ENCODE measurements around the gene DLGAP5. TPM values are rescaled to one million over a fixed set of nuclear protein-coding genes. Genes with fewer than 3 reads are reported as not detected.

Gene DLGAP5
- total and polyA plus RNA-seq, 2 of the 4 experiments (the other 2 are of a cell fraction), result 14.9 to 19.0 TPM

DNA sequence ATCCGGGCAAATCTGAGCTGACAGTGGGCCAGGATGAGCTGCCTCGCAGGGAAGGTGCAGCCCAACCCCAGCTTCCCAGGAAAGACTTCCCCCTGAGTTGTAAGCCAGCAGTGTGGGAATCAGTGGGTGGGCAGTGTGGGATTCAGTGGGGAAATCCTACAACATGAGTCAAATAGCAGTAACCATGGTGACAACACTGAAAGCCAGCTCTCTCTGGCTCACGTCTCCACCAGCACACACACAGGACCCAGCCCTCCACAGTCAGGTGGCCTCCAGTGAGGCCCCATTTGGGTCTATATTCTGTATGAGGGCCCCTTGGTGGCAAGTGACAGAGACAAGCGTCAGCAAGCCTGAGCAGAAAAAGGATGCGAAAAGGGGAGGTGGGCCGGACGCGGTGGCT is 68.3 kb downstream of the DLGAP5 start:
- H3K27me3 ChIP-seq (ENCODE audit: control insufficient read depth, insufficient read depth, low read length), result no peaks in the 10 kb centered on the region
- H3K56ac ChIP-seq (ENCODE audit: extremely low read depth, insufficient read depth, low read length), result no peak overlapping the region
- peak overlapping the region; percentile 58; the same call in 1 of the 2 replicates for H2BK20ac ChIP-seq (ENCODE audit: low read depth, low read length)
- peak overlapping the region; percentile 13; the same call in 1 of the 2 replicates for H4K5ac ChIP-seq (ENCODE audit: low read depth, low read length)
- intact Hi-C loops (cut with micrococcal nuclease), result loop anchor here (2.0 kb wide), 1 partner anchor 20 kb away; no protein-coding TSS in a partner anchor
- peak overlapping the region; percentile 61 for H2BK120ac ChIP-seq (ENCODE audit: low read depth, low read length)
- H3K4me3 ChIP-seq (ENCODE audit: insufficient read depth, low read depth, low read length), result no peak overlapping the region
- H3K27ac ChIP-seq (ENCODE audit: insufficient read depth, low read length), result no peak overlapping the region
- no peak overlapping the region for H2BK5ac ChIP-seq (ENCODE audit: low read depth, low read length, poor library complexity, severe bottlenecking)
- H4K8ac ChIP-seq (ENCODE audit: low read depth in 2 of 2, low read length in 2 of 2), result peak overlapping the region in 1 of 2 experiments; percentile 59; a peak in 1 of 4 replicates
- peak overlapping the region; percentile 43 for H3K4ac ChIP-seq (ENCODE audit: low read depth, low read length)
- H2AFZ ChIP-seq (replicated peaks; ENCODE audit: low read length, poor library complexity), result peak overlapping the region; percentile 75
- WGBS, 2 experiments (ENCODE audit: extremely low coverage in 2 of 2, insufficient read length in 1 of 2), result 90% methylated on average over 4 of the region's 8 CpGs; no CpG with 5 or more reads in 1 of the 2 experiments
- ChIA-PET CTCF (no interaction called here), POLR2A (ENCODE audit: unreplicated experiment) (interaction anchor here (0.5 kb wide), 1 partner anchor 12 kb away, joined by 10 read pairs; no protein-coding TSS in a partner anchor)
- H2AK5ac ChIP-seq (ENCODE audit: low read depth, low read length), result peak overlapping the region; percentile 24; the same call in 1 of the 2 replicates
- peak; percentile 91 for ATAC-seq (ENCODE audit: low read depth)
- TF ChIP-seq POLR2A (IDR thresholded peaks at IDR 0.05; ENCODE audit: low read depth, low read length) (no peak; the same call in 1 of the 2 replicates), FOS (IDR thresholded peaks at IDR 0.05; ENCODE audit: low read depth, low read length) (peak; percentile 69), MAFK (IDR thresholded peaks at IDR 0.05; ENCODE audit: low read depth, low read length) (no peak), CEBPB (IDR thresholded peaks at IDR 0.05; ENCODE audit: low read depth, low read length) (peak; percentile 68), NFE2L2 (IDR thresholded peaks at IDR 0.05; ENCODE audit: low read depth, low read length) (no peak), MXI1 (IDR thresholded peaks at IDR 0.05; ENCODE audit: borderline replicate concordance, low read depth, low read length) (no peak), BHLHE40 (IDR thresholded peaks at IDR 0.05; ENCODE audit: low read depth, low read length) (peak; percentile 29; the same call in 1 of the 2 replicates), MAZ (IDR thresholded peaks at IDR 0.05; ENCODE audit: borderline replicate concordance, low read depth, low read length) (no peak; the same call in 1 of the 2 replicates)
- TF ChIP-seq, protein P1, sequence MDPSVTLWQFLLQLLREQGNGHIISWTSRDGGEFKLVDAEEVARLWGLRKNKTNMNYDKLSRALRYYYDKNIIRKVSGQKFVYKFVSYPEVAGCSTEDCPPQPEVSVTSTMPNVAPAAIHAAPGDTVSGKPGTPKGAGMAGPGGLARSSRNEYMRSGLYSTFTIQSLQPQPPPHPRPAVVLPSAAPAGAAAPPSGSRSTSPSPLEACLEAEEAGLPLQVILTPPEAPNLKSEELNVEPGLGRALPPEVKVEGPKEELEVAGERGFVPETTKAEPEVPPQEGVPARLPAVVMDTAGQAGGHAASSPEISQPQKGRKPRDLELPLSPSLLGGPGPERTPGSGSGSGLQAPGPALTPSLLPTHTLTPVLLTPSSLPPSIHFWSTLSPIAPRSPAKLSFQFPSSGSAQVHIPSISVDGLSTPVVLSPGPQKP (IDR thresholded peaks at IDR 0.05; ENCODE audit: borderline replicate concordance, low read depth, low read length), result no peak
- TF ChIP-seq, protein P2, sequence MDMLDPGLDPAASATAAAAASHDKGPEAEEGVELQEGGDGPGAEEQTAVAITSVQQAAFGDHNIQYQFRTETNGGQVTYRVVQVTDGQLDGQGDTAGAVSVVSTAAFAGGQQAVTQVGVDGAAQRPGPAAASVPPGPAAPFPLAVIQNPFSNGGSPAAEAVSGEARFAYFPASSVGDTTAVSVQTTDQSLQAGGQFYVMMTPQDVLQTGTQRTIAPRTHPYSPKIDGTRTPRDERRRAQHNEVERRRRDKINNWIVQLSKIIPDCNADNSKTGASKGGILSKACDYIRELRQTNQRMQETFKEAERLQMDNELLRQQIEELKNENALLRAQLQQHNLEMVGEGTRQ (IDR thresholded peaks at IDR 0.05; ENCODE audit: low read depth, low read length), result peak; percentile 71
- H3K79me1 ChIP-seq (ENCODE audit: low read depth in 1 of 2, low read length in 2 of 2), result no peaks in the 10 kb centered on the region
- dilution Hi-C loops (cut with HindIII; ENCODE audit: low sequenced_read_pairs, unreplicated experiment), result no loop called here
- H2BK15ac ChIP-seq (ENCODE audit: low read depth, low read length), result no peak overlapping the region; the same call in 2 of the 3 replicates
- no TSS peak for BruUV-seq (replicated peaks)
- H3K4me2 ChIP-seq (ENCODE audit: low read depth, low read length), result peak overlapping the region; percentile 45; the same call in 1 of the 2 replicates
- no peaks in the 10 kb centered on the region for H3K36me3 ChIP-seq (ENCODE audit: control insufficient read depth, insufficient read depth, low read length)
- H4K91ac ChIP-seq (ENCODE audit: insufficient read depth, low read depth, low read length), result peak overlapping the region; percentile 62
- peak overlapping the region; percentile 18 for H2AK9ac ChIP-seq (replicated peaks; ENCODE audit: low read depth, low read length, poor library complexity)
- peaks cover 16% of the 10 kb centered on the region for H3K4me1 ChIP-seq (ENCODE audit: control insufficient read depth, insufficient read depth, low read length)
- peaks cover 5% of the 10 kb centered on the region for H3K9me1 ChIP-seq (ENCODE audit: insufficient read depth, low read length)
- in situ Hi-C loops (cut with MboI; ENCODE audit: low sequenced_read_pairs), result no loop called here
- H3K9me3 ChIP-seq (ENCODE audit: control insufficient read depth, insufficient read depth, low read length), result no peaks in the 10 kb centered on the region
- H3K18ac ChIP-seq (ENCODE audit: low read depth, low read length), result peak overlapping the region; percentile 41; the same call in 1 of the 2 replicates
- peak; percentile 98 for DNase-seq
- no peak overlapping the region for H3K9ac ChIP-seq (ENCODE audit: low read depth, low read length)
- no peaks in the 10 kb centered on the region for H4K20me1 ChIP-seq (ENCODE audit: insufficient read depth, low read length)
- no peak overlapping the region for H3K14ac ChIP-seq (replicated peaks; ENCODE audit: low read depth, low read length)
- no peak overlapping the region for H3K23ac ChIP-seq (ENCODE audit: low read depth, low read length)
